VCaP (cell line): ENCODE measurements around the gene PAGR1.
A peak's percentile ranks its signal among the peaks of the same experiment; 100 is the strongest.

Experiments
- H3K27ac ChIP-seq: fragments of 450-650 bp; 2 replicates; pipeline ENCODE4 v1.5.1; 2017
- CTCF ChIP-seq: fragments of 450-650 bp; conservative IDR thresholded peaks from 2 replicates; pipeline ENCODE4 v1.5.1; 2017; ENCODE audit warnings: mild to moderate bottlenecking, moderate library complexity

Gene PAGR1

GRCh38 chr16:29843931-29844330, 28.0 kb downstream of the PAGR1 start:
- no peak overlapping the region for H3K27ac ChIP-seq
- TF ChIP-seq CTCF: no peak

GRCh38 chr16:29844575-29845331, 28.8 kb downstream of the PAGR1 start:
- no peak overlapping the region for H3K27ac ChIP-seq
- TF ChIP-seq CTCF: no peak

- TF ChIP-seq CTCF: no peak
- no peak overlapping the region for H3K27ac ChIP-seq
Measured at GRCh38 chr16:29845656-29846055, 29.7 kb downstream of the PAGR1 start.

GRCh38 chr16:29848420-29849297, 32.7 kb downstream of the PAGR1 start:
- H3K27ac ChIP-seq: no peak overlapping the region
- peak; percentile 51 for TF ChIP-seq CTCF

GRCh38 chr16:29849505-29849904, 33.6 kb downstream of the PAGR1 start:
- no peak overlapping the region for H3K27ac ChIP-seq

GRCh38 chr16:29850998-29851397, 35.0 kb downstream of the PAGR1 start:
- TF ChIP-seq CTCF: no peak
- H3K27ac ChIP-seq: no peak overlapping the region

More at GRCh38 chr16:29849505-29849904, 33.6 kb downstream of the PAGR1 start:
- no peak for TF ChIP-seq CTCF

GRCh38 chr16:29852654-29853053, 36.7 kb downstream of the PAGR1 start:
- no peak overlapping the region for H3K27ac ChIP-seq
- no peak for TF ChIP-seq CTCF
